ENCODE measurements around the gene NEURL1B. TPM values are rescaled to one million over a fixed set of nuclear protein-coding genes. Genes with fewer than 3 reads are reported as not detected.

The NEURL1B gene
- total RNA-seq, 2 donors from 2014 or later = 9.9 to 12.2 TPM

DNA sequence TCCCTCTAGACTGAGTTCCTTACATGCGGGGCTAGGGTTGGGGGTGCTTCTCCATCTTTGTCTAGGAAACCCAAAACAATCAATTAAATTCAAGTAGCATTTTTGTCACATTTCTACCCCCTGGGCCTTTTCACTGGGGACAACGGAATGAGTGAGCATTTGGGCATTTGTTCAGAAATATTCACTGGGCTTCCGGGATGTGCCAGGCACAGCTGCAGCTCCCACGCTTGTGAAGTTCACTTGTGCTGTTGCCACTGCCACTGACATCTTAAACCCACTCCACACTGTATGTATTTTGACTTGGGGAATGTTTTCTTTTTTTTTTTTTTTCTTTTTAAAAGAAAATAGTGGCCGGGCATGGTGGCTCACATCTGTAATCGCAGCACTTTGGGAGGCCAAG is 98.3 kb downstream of the NEURL1B start:
- H3K4me1 ChIP-seq = peaks cover 9% of the 10 kb centered on the region
- 86 to 88% methylated on average over 6 of the region's 6 CpGs for WGBS, 2 donors
- no peak for TF ChIP-seq POLR2A (IDR thresholded peaks at IDR 0.05)
- TF ChIP-seq, protein P1, sequence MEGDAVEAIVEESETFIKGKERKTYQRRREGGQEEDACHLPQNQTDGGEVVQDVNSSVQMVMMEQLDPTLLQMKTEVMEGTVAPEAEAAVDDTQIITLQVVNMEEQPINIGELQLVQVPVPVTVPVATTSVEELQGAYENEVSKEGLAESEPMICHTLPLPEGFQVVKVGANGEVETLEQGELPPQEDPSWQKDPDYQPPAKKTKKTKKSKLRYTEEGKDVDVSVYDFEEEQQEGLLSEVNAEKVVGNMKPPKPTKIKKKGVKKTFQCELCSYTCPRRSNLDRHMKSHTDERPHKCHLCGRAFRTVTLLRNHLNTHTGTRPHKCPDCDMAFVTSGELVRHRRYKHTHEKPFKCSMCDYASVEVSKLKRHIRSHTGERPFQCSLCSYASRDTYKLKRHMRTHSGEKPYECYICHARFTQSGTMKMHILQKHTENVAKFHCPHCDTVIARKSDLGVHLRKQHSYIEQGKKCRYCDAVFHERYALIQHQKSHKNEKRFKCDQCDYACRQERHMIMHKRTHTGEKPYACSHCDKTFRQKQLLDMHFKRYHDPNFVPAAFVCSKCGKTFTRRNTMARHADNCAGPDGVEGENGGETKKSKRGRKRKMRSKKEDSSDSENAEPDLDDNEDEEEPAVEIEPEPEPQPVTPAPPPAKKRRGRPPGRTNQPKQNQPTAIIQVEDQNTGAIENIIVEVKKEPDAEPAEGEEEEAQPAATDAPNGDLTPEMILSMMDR (IDR thresholded peaks at IDR 0.05) = no peak

DNA sequence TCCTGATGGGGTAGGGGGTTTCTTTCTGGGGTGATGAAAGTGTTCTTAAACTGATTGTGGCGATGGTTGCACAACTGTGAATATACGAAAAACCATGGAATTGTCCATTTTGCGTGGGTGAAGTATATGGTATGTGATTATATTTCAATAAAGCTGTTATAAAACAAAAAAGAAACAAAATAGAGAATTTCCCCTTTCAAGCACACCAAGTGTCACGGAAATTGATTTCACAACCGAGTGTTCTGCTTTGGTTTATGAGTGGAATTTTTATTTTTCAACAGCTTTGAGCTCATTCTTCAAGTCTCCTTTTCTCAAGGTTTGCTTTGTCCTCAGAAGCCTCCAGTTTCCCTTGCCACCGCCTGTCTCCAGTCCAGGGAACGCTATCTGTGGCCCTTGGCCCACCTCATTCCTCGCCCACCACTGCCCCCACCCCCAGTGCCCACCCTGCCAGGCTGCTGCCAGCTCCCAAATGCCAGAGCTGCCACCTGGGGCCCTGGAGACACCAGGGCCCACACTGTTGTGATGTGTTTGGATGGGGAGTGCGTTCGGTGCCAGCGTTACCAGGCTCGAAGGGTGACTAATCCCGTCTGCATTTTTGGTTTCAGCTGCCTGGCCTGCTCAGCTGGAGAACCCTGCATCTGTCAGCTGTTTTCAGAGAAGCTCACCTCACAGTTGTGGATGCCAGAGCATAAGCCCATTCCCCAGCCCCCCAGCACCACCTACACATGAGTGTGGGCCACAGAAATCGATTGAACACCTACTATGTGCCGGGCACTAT is 99.6 kb downstream of the NEURL1B start:
- DNase-seq = peak; percentile 41 to 72 (median 58)

More for the DNA sequence above, 98.3 kb downstream of the NEURL1B start:
- Histone ChIP-seq H3K36me3 (replicated peaks in 1 of 2; ENCODE audit: insufficient read depth in 1 of 2, low read depth in 2 of 2) (no peaks in the 10 kb centered on the region), H3K27me3 (no peaks in the 10 kb centered on the region), H3K4me3 (no peak overlapping the region), H3K27ac (no peak overlapping the region), H3K9me3 (no peaks in the 10 kb centered on the region)
- no peak for DNase-seq
- ATAC-seq = no peak
- intact Hi-C loops (cut with DNase I) = no loop called here

More for the DNA sequence above, 99.6 kb downstream of the NEURL1B start:
- Histone ChIP-seq H3K9me3 (no peaks in the 10 kb centered on the region), H3K27me3 (no peaks in the 10 kb centered on the region), H3K4me1 (peaks cover 12% of the 10 kb centered on the region), H3K4me3 (no peak overlapping the region), H3K27ac (peak overlapping the region in 3 of 4 donors; percentile 24 to 81 (median 45)), H3K36me3 (replicated peaks in 1 of 2; ENCODE audit: insufficient read depth in 1 of 2, low read depth in 2 of 2) (no peaks in the 10 kb centered on the region)
- ATAC-seq = peak; percentile 80
- intact Hi-C loops (cut with DNase I) = no loop called here
- TF ChIP-seq, protein P1 (IDR thresholded peaks at IDR 0.05) = no peak
- peak in 1 of 3 donors; percentile 3 for TF ChIP-seq POLR2A (IDR thresholded peaks at IDR 0.05)
- 53 to 67% methylated on average over 15 of the region's 15 CpGs for WGBS, 2 donors

Small RNA genes within 50 kb of the gene (microRNA-seq; reads per million reads assigned to microRNA genes)
- 0 to 0.45 reads per million in 2 donors for gene MIR5003 (ENCODE audit: borderline number of aligned reads in 2 of 2, borderline replicate concordance in 2 of 2)

Small RNA genes within 50 kb of the gene (small RNA-seq; reads per million reads assigned to genes)
- gene AC027309.2 (not detected), gene MIR5003 (not detected)

Other genes with a start within 250 kb of the NEURL1B start
- gene SH3PXD2B, start 186.7 kb upstream of the NEURL1B start, total RNA-seq = 10 to 100 TPM in 1 of 2 donors, 1 to 10 TPM in 1; 9.9 to 16.9 TPM
- gene DUSP1, start 129.9 kb downstream of the NEURL1B start, total RNA-seq = 100 to 1,000 TPM; 248 to 808 TPM
- 10 to 100 TPM; 46.5 to 93.1 TPM for gene ERGIC1, start 193.0 kb downstream of the NEURL1B start, total RNA-seq

Measured in body of pancreas (tissue), 4 donors.